ENCODE data around the gene MYF6.

Gene MYF6

DNA sequence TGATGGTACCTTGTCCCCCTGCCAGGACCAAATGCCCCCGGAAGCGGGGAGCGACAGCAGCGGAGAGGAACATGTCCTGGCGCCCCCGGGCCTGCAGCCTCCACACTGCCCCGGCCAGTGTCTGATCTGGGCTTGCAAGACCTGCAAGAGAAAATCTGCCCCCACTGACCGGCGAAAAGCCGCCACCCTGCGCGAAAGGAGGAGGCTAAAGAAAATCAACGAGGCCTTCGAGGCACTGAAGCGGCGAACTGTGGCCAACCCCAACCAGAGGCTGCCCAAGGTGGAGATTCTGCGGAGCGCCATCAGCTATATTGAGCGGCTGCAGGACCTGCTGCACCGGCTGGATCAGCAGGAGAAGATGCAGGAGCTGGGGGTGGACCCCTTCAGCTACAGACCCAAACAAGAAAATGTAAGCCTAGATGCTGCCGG lies 410 bp downstream of the MYF6 start:
- no peak for DNase-seq

DNA sequence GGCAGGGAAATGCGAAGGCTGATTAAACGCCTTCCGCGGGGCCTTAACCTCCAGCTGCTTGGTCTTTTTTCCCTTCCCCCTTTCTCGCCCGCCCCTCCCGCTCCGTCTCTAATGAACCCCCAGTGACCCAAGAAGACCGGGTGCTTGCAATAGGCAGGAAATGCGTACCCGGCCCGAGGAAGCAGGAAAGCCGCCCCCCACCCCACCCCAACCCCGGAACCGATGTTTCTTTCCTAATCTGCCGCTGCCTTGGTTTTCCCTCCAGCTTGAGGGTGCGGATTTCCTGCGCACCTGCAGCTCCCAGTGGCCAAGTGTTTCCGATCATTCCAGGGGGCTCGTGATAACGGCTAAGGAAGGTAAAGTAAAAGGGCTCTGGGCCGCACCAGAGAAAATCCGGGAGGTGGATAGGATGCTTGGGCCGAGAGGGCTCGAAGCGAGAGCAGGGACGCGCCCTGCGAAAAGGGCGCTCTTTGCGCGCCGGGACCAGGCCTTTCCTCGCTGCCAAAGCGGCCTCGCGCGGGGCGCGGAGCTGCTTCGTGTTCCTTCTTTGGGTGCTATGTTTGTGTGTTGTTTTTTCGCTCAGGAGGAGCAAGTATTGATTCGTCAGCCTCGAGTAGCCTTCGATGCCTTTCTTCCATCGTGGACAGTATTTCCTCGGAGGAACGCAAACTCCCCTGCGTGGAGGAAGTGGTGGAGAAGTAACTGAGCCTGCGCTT lies 983 bp downstream of the MYF6 start:
- DNase-seq, result no peak

DNA sequence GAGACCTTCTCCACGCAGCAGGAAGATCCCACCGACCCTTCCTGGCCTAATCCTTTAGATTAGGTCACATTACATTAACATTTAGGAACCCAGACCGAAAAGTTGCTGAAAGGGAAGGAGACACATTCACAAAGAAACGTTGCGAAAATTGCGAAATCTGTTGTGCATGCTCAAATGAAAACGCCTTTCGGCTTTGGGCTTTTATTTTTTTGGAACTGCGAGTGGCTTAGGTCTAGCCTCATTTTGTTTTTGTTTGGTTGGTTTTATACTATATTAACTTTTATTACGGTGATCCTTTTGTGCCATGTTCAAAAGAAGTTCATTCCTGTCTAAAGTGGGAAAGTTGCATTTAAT lies 1.5 kb downstream of the MYF6 start:
- DNase-seq, result no peak

GRCh38 chr12:80709811-80710726 lies 2.6 kb downstream of the MYF6 start:
- DNase-seq, result no peak

DNA sequence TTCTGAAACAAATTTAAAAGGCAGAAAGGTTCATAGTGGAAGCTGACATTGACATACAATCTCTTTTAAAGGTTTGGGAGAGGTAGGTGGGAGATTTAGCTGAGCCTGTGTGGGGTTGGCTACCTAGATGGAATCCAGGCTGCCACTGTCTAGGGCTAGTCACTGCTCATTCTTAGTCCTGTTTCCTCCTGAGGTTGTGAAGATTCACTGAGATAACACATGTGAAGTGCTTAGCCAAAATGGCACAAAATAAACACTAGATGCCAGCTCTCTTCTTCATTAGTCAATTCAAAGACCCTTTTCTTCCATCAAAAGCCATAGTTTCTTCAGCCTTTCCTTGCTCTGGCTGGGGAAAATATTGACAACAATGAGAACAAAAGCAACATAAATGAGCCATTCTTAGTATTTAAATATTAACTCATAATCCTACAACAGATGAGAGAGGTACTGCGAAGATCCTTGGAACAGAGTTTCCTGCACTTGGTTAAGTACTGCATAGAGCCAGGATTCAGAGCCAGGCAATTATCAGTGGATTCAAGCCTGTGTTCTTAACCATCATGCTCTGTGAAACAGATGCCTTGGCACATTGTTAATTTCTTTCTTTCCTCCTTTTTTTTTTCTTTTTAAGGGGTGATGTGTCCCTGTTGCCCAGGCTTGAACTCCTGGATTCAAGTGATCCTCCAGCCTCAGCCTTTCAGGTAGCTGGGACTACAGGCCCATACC lies 3.5 kb downstream of the MYF6 start:
- no peak for DNase-seq

GRCh38 chr12:80711866-80712265 lies 4.4 kb downstream of the MYF6 start:
- no peak for DNase-seq

GRCh38 chr12:80712866-80713265 lies 5.4 kb downstream of the MYF6 start:
- DNase-seq, result no peak

- no peak for DNase-seq
Measured at GRCh38 chr12:80713419-80713818, 6.0 kb downstream of the MYF6 start.

- DNase-seq, result no peak
Measured at GRCh38 chr12:80714055-80714454, 6.6 kb downstream of the MYF6 start.

- no peak for DNase-seq
Measured at GRCh38 chr12:80714846-80715245, 7.4 kb downstream of the MYF6 start.

DNA sequence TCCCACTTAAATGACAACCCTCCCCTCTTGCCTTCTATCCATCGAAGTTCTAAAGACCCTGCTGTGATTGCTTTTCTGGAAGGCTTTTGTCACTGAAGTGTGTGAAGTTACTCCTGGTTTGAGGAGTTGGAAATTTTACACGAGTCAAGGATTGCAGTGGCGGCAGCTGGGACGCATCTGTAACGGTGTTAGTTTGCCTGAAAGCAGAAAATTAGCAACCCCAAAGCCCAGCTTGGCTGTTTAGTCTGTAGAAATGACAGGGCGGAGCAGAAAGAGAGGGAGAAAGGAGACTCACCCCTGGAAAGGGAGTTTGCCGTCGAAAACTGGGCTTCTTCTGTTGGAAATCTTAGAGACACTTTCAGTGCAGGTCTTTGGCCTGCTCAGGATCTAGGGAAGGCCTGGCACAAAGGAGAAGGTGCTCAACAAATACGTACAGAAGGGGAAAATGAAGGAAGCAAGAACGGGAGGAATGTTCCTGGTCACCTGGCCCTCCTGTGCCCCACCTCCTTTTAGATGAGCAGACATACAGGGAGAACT lies 8.3 kb downstream of the MYF6 start:
- DNase-seq, result no peak

DNA sequence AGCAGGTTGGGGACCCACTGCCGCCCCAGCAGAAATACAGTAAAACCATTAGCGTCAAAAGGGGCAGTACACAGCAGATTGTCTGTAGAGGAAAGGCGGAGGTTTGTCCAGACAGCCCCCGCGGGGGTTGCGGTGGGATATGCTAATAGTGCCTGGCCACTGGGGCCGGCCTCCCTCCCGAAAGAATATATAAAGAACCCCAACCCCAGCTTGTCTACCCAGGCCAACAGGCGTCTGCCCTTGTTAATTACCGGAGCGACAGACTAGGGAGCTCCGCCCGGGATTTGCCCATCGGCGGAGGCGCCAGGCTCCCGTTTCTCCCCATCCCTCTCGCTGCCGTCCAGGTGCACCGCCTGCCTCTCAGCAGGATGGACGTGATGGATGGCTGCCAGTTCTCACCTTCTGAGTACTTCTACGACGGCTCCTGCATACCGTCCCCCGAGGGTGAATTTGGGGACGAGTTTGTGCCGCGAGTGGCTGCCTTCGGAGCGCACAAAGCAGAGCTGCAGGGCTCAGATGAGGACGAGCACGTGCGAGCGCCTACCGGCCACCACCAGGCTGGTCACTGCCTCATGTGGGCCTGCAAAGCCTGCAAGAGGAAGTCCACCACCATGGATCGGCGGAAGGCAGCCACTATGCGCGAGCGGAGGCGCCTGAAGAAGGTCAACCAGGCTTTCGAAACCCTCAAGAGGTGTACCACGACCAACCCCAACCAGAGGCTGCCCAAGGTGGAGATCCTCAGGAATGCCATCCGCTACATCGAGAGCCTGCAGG lies 9.4 kb downstream of the MYF6 start, which contains the start of gene MYF5:
TSS of gene MYF5 (plus strand) at position 217 of the 774 bp plus-strand sequence. CDS start at position 369, 152 bp downstream.
- DNase-seq, result no peak

DNA sequence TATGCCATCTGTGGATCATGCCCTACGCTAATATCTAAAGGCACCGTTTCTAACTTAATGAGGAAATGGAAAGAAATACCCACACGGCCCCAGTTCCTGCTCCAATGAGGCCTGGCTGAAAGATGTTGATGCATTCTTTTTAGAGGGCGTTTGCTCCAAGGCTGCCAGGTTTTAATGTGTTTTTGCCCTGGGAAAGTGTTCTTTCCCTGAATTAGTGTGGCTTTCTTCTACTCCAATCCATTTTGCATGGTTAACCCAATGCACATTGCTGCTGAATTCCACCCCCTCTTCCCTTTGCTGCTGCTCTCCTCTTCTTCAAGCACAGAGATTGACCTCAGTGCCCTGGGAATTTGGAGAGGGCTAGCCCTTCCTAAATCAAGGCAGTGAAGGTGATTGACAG lies 10.4 kb downstream of the MYF6 start:
- DNase-seq, result no peak

- no peak for DNase-seq
Measured at GRCh38 chr12:80720516-80720915, 13.1 kb downstream of the MYF6 start.

- DNase-seq, result no peak
Measured at GRCh38 chr12:80721326-80721725, 13.9 kb downstream of the MYF6 start.

DNA sequence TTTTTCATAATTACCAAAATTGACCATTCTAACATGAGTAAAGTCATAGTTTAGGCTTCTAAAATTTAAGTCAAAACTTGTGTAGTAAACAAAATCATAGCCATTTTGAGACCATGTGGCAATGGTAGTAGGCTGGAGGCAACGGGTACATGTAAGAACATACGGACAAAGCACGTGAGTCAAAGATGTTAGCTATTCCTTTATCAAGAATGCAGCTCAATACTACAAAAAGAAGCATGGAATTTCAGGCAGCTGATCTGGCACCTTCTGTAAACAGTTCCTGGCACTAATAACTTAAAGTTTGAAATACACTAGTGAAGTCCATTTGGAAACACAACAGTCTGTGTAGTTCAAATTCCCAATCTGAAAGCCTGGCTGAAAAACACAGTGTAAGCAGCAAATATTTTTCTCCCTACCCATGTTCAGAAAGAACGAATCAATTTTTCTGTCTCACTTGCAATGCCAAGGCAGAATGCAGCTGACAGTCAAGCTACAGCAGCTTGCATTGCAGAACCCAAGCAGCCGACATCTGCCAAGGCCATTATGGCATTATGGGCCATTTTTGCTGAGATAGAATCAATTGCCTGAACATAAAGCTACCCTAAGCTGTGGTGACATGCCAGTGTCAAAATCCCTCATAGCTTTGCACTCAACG lies 38.5 kb downstream of the MYF6 start:
- DNase-seq, result no peak

DNA sequence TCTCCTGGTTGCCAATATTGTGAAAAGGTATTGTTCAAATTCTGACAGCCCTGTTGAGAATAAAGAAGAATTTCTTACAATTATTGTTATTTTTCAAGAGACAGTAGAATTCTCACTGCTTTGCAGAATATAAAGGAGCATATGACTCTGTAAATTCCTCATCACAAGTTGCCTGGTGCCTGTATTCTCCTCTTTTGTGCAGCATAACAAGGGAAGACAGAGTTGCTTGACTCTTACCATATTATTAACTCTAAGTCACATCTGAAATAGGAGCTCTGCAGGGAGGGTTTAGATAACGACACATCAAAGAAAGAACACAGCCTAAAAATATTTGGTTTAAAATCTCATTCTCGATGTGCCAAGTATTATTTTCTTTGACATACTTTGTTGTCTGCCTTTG lies 40.4 kb downstream of the MYF6 start:
- DNase-seq, result no peak

DNA sequence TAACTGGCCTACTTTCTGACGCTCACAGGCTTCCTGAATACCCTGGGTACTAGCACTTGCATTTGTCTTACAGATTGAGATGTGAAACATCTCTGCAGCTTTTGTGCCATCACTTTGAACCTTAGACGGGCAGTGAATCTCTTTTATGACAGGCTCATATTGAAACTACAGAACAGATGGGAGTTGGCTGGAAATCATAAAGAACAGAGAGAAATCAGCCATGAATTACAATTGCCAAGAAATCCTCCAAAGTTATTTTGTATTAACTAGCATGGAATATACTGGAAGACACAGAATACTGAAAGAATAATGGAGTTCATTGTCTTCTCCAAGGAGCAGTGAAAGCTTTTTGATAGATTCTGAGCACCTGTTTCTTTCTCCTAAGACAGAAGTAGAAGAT lies 42.0 kb downstream of the MYF6 start:
- DNase-seq, result no peak

DNA sequence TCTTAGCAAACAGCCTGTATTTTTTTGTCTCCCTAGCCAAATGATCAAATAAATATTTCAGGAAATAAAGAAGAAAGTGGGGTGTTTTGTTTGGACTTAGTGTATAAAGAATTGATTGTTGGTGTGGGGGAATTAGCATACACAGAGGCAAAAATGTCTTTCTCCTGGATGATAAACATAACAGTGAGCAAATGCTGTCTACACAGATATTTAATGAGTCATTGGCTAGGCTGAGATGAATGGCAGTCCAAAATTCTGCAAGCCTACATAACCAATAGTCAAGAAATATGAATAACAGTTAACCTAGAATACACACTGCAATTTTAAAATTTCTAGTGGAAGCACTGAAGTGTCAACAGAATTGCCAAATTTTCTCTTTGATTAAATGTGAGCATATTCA lies 45.0 kb downstream of the MYF6 start:
- DNase-seq, result no peak

GRCh38 chr12:80754274-80754673 lies 46.8 kb downstream of the MYF6 start:
- DNase-seq, result no peak

GRCh38 chr12:80756875-80757274 lies 49.4 kb downstream of the MYF6 start:
- no peak for DNase-seq
